PC-9 (cell line): Measurements from ENCODE around the gene HENMT1. TPM values are rescaled to one million over a fixed set of nuclear protein-coding genes. Genes with fewer than 3 reads are reported as not detected.

Experiments
- BruUV-seq: library from RNA; stranded (reverse); fragments of 400-500 nt; replicated peaks from 2 replicates; lab custom pipeline; 2021; lab: Mats Ljungman, UMichigan
- CTCF ChIA-PET: fragments of 300-600 bp; sonication (Branson Sonifier 250); formaldehyde crosslinking; loops from one replicate; lab custom pipeline; 2022; ENCODE audit warnings: antibody characterized with exemption; lab: Charles Lee
- POLR2A ChIA-PET: fragments of 300-600 bp; sonication (Branson Sonifier 250); formaldehyde crosslinking; loops from one replicate; lab custom pipeline; 2022; ENCODE audit warnings: antibody characterized with exemption; ENCODE audit not compliant: unreplicated experiment; lab: Charles Lee
- DNase-seq, 2 experiments: peaks; one replicate each; pipeline versions ENCODE4 v3.0.0 to v3.0.0-alpha.2; 2015 to 2022; ENCODE audit warnings: mixed read lengths in 1 of 2
- H2AFZ ChIP-seq: fragments of 200-600 bp; sonication (generic); 2 replicates; pipeline ENCODE4 v1.8.1; 2017; ENCODE audit warnings: antibody characterized with exemption
- H3F3A ChIP-seq: fragments of 200-600 bp; sonication (generic); 2 replicates; pipeline ENCODE4 v1.8.1; 2017; ENCODE audit warnings: antibody characterized with exemption, mild to moderate bottlenecking, low read depth; ENCODE audit not compliant: insufficient read depth
- H3K27ac ChIP-seq: fragments of 200-600 bp; sonication (generic); 2 replicates; pipeline ENCODE4 v1.6.1; 2016; ENCODE audit warnings: mixed run types
- H3K27me3 ChIP-seq: fragments of 200-600 bp; sonication (generic); 2 replicates; pipeline ENCODE4 v1.6.1; 2016; ENCODE audit warnings: low read depth, mixed run types; ENCODE audit not compliant: insufficient read depth
- H3K36me3 ChIP-seq: fragments of 200-600 bp; sonication (generic); 2 replicates; pipeline ENCODE4 v1.6.1; 2016; ENCODE audit warnings: low read depth, mixed run types
- H3K4me1 ChIP-seq: fragments of 200-600 bp; sonication (generic); replicated peaks from 2 replicates; pipeline ENCODE4 v1.6.1; 2016; ENCODE audit warnings: mixed run types; ENCODE audit not compliant: insufficient read depth
- H3K4me2 ChIP-seq: fragments of 200-600 bp; sonication (generic); 2 replicates; pipeline ENCODE4 v1.6.1; 2017; ENCODE audit warnings: mixed run types
- H3K4me3 ChIP-seq: fragments of 200-600 bp; sonication (generic); 2 replicates; pipeline ENCODE4 v1.6.1; 2016; ENCODE audit warnings: mixed run types
- H3K79me2 ChIP-seq: fragments of 200-600 bp; sonication (generic); 2 replicates; pipeline ENCODE4 v1.6.1; 2017; ENCODE audit warnings: low read depth, mixed run types
- H3K9me2 ChIP-seq: fragments of 200-600 bp; sonication (generic); 2 replicates; pipeline ENCODE4 v1.8.1; 2017; ENCODE audit warnings: mild to moderate bottlenecking; ENCODE audit not compliant: insufficient read depth
- H3K9me3 ChIP-seq: fragments of 200-600 bp; sonication (generic); 2 replicates; pipeline ENCODE4 v1.8.1; 2016; ENCODE audit warnings: low read depth; ENCODE audit not compliant: insufficient read depth
- H4K20me1 ChIP-seq: fragments of 200-600 bp; sonication (generic); 2 replicates; pipeline ENCODE4 v1.8.1; 2017; ENCODE audit not compliant: insufficient read depth
- CTCF ChIP-seq: fragments of 200-600 bp; sonication (generic); conservative IDR thresholded peaks from 2 replicates; pipeline ENCODE4 v1.6.1; 2017; ENCODE audit warnings: mixed run types, antibody characterized with exemption, mild to moderate bottlenecking, moderate library complexity
- EZH2 ChIP-seq: fragments of 200-600 bp; sonication (generic); IDR thresholded peaks from 2 replicates; pipeline ENCODE4 v1.8.0; 2017; ENCODE audit warnings: antibody characterized with exemption, low read depth
- intact Hi-C: fragments of 100-400 bp; cut with micrococcal nuclease; formaldehyde crosslinking; loops from one replicate; pipeline ENCODE4 v1.10.0; 2022; ENCODE audit not compliant: unreplicated experiment
- total RNA-seq: library from RNA; stranded (reverse); gene quantifications from 2 replicates; pipeline ENCODE4 v1.2.3, GENCODE V29; 2021

Gene HENMT1
- total RNA-seq, 1 experiment from 2014 or later = 17.9 TPM

GRCh38 chr1:108636876-108637275 is 24.0 kb downstream of the HENMT1 start:
- ChIA-PET POLR2A (no interaction called here), CTCF (no interaction called here)
- intact Hi-C loops = no loop called here
- no peak overlapping the region for H3K4me2 ChIP-seq
- no peak overlapping the region for H2AFZ ChIP-seq
- H3K4me3 ChIP-seq = no peak overlapping the region
- no peaks in the 10 kb centered on the region for H3K79me2 ChIP-seq
- no peak for DNase-seq
- no peaks in the 10 kb centered on the region for H3K9me2 ChIP-seq
- H3K9me3 ChIP-seq = no peaks in the 10 kb centered on the region
- BruUV-seq = no TSS peak
- no peak overlapping the region for H3K27ac ChIP-seq
- no peaks in the 10 kb centered on the region for H3K27me3 ChIP-seq
- no peaks in the 10 kb centered on the region for H4K20me1 ChIP-seq
- no peaks in the 10 kb centered on the region; the same call in 1 of the 2 replicates for H3F3A ChIP-seq
- H3K4me1 ChIP-seq = no peaks in the 10 kb centered on the region
- H3K36me3 ChIP-seq = no peaks in the 10 kb centered on the region
- TF ChIP-seq EZH2 = no peak
- TF ChIP-seq CTCF = no peak

GRCh38 chr1:108634521-108634920 is 26.4 kb downstream of the HENMT1 start:
- no peak for TF ChIP-seq CTCF
- TF ChIP-seq EZH2 = no peak
- H3K27ac ChIP-seq = no peak overlapping the region
- intact Hi-C loops = no loop called here
- H3K79me2 ChIP-seq = no peaks in the 10 kb centered on the region
- H3K4me2 ChIP-seq = no peak overlapping the region
- H3K9me2 ChIP-seq = no peaks in the 10 kb centered on the region
- H3K4me1 ChIP-seq = no peaks in the 10 kb centered on the region
- H4K20me1 ChIP-seq = no peaks in the 10 kb centered on the region
- H3K27me3 ChIP-seq = no peaks in the 10 kb centered on the region
- POLR2A ChIA-PET = no interaction called here
- CTCF ChIA-PET = no interaction called here
- no TSS peak for BruUV-seq
- H2AFZ ChIP-seq = no peak overlapping the region
- no peak for DNase-seq
- H3K36me3 ChIP-seq = no peaks in the 10 kb centered on the region
- H3K4me3 ChIP-seq = no peak overlapping the region
- no peaks in the 10 kb centered on the region; the same call in 1 of the 2 replicates for H3F3A ChIP-seq
- H3K9me3 ChIP-seq = no peaks in the 10 kb centered on the region

GRCh38 chr1:108628665-108629064 is 32.2 kb downstream of the HENMT1 start:
- Histone ChIP-seq H2AFZ (no peak overlapping the region), H3K79me2 (no peaks in the 10 kb centered on the region), H4K20me1 (no peaks in the 10 kb centered on the region), H3K4me2 (no peak overlapping the region), H3K36me3 (no peaks in the 10 kb centered on the region), H3K9me3 (no peaks in the 10 kb centered on the region), H3K27ac (no peak overlapping the region), H3F3A (no peaks in the 10 kb centered on the region), H3K4me1 (no peaks in the 10 kb centered on the region), H3K27me3 (no peaks in the 10 kb centered on the region), H3K9me2 (no peaks in the 10 kb centered on the region), H3K4me3 (no peak overlapping the region)
- intact Hi-C loops = no loop called here
- ChIA-PET CTCF (interaction anchor here (0.6 kb wide), 1 partner anchor 40 kb away, joined by 9 read pairs; no protein-coding TSS in a partner anchor), POLR2A (no interaction called here)
- DNase-seq = no peak
- BruUV-seq = no TSS peak
- TF ChIP-seq EZH2 = no peak
- no peak for TF ChIP-seq CTCF
